Natural killer cell (primary cell): ENCODE data around the gene FZD4. TPM values are rescaled to one million over a fixed set of nuclear protein-coding genes. Genes with fewer than 3 reads are reported as not detected.

Source experiments
- ATAC-seq, 3 donors: fragments of 150-1000 bp in 2 of 3; fragments of 200-7000 bp in 1 of 3; cut with Tn5 transposase; 1 replicate in 1 of 3; 2 replicates in 2 of 3; pipeline ENCODE4 v1.10.0; 2021; ENCODE audit warnings: mild to moderate bottlenecking in 2 of 3, moderate library complexity in 2 of 3
- DNase-seq, 2 donors: peaks; one replicate each; pipeline versions ENCODE4 v3.0.0 to v3.0.0-alpha.2; 2013 to 2021; ENCODE audit warnings: mixed read lengths in 1 of 2
- H3K27ac ChIP-seq: one replicate; pipeline ENCODE4 v1.5.1; 2013; ENCODE audit warnings: mild to moderate bottlenecking, low read length
- H3K27me3 ChIP-seq: one replicate; pipeline ENCODE4 v1.6.1; 2013; ENCODE audit warnings: low read length; ENCODE audit not compliant: control insufficient read depth, insufficient read depth
- H3K36me3 ChIP-seq: one replicate; pipeline ENCODE4 v1.6.1; 2013; ENCODE audit warnings: low read length; ENCODE audit not compliant: control insufficient read depth, insufficient read depth
- H3K4me1 ChIP-seq: one replicate; pipeline ENCODE4 v1.6.1; 2013; ENCODE audit warnings: low read length; ENCODE audit not compliant: control insufficient read depth, insufficient read depth
- H3K4me3 ChIP-seq: one replicate; pipeline ENCODE4 v1.5.1; 2013; ENCODE audit warnings: low read length
- H3K9me3 ChIP-seq: one replicate; pipeline ENCODE4 v1.6.1; 2013; ENCODE audit warnings: low read length; ENCODE audit not compliant: control insufficient read depth, insufficient read depth
- H3K27ac Mint-ChIP-seq, 2 donors: one replicate each; pipeline ENCODE4 v1.8.0; 2022; ENCODE audit warnings: mild to moderate bottlenecking in 2 of 2, mixed read lengths in 2 of 2, moderate library complexity in 1 of 2
- H3K27me3 Mint-ChIP-seq, 2 donors: one replicate each; pipeline ENCODE4 v1.8.0; 2022; ENCODE audit warnings: low read depth in 2 of 2, mixed read lengths in 2 of 2
- H3K36me3 Mint-ChIP-seq: one replicate; pipeline ENCODE4 v1.8.0; 2022; ENCODE audit warnings: mixed read lengths
- H3K4me1 Mint-ChIP-seq, 2 donors: one replicate each; pipeline ENCODE4 v1.8.0; 2022; ENCODE audit warnings: mixed read lengths in 2 of 2
- H3K4me3 Mint-ChIP-seq: one replicate; pipeline ENCODE4 v1.8.0; 2022; ENCODE audit warnings: mild to moderate bottlenecking, moderate library complexity, mixed read lengths
- H3K9me3 Mint-ChIP-seq, 2 donors: one replicate each; pipeline ENCODE4 v1.8.0; 2022; ENCODE audit warnings: mixed read lengths in 2 of 2
- WGBS: methylation state at CpG from one replicate; pipeline ENCODE4 v1.1.7; 2013; ENCODE audit warnings: missing lambda C conversion rate; ENCODE audit not compliant: insufficient coverage; 5-methylcytosine and 5-hydroxymethylcytosine counted together
- intact Hi-C: fragments of 100-400 bp; cut with micrococcal nuclease; formaldehyde crosslinking; loops from one replicate; pipeline ENCODE4 v1.14.2; 2022
- total RNA-seq, 4 donors: library from RNA; stranded (reverse); fragments of 120-200 nt in 1 of 4; gene quantifications; one replicate each; pipeline versions ENCODE4 v1.2.3 to v1.2.4, GENCODE V29; 2013 to 2022
- TF ChIP-seq, protein P1 (sequence below): fragments of 200-600 bp; IDR thresholded peaks from one replicate; pipeline ENCODE4 v1.8.0; 2022; ENCODE audit warnings: antibody characterized with exemption

The FZD4 gene
- total RNA-seq, 3 donors from 2014 or later (not counting 1 experiment from before 2014, with no cell fraction given), result 0.02 to 0.11 (median 0.05) TPM

DNA sequence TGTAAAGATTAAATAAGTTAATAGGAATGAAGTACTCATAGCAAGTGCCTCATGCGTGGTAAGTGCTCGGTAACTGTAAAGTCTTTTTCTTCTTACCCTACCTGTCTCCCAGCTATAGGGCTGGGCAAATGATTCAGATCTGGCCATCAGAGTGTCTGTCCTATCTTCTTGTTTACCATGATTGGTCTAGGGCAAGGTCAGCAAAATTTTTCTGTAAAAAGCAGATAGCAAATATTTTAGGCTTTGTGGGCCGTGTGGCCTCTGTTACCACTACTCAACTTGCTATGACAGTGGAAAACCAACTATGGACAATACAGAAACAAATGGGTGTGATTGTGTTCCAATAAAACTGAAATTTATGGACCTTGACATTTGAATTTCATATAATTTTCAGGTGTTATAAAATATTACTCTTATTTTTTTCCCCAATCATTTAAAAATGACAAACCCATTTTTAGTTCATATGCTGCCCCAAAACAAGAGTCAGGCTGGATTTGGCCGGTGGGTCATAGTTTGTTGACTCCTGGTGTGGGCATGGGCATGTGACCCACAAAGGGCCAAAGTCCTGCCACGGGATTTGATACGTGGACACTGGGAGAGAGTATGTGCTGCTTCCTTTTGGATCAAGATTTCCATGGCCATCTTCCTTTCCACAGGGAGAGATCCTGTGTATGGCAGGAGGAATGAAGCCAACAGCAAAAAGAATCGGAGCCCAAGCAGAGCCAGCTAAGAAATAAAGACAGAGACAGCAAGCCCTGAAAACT lies 26.8 kb upstream of the FZD4 start:
- Histone ChIP-seq H3K9me3 (no peaks in the 10 kb centered on the region), H3K36me3 (no peaks in the 10 kb centered on the region), H3K27ac (no peak overlapping the region), H3K4me3 (no peak overlapping the region), H3K27me3 (no peaks in the 10 kb centered on the region), H3K4me1 (no peaks in the 10 kb centered on the region)
- no peaks in the 10 kb centered on the region for H3K36me3 Mint-ChIP-seq
- ATAC-seq (no peak), DNase-seq (no peak)
- 90% methylated on average over 7 of the region's 7 CpGs for WGBS
- intact Hi-C loops, result no loop called here
- H3K4me3 Mint-ChIP-seq, result no peak overlapping the region
- TF ChIP-seq, protein P1, sequence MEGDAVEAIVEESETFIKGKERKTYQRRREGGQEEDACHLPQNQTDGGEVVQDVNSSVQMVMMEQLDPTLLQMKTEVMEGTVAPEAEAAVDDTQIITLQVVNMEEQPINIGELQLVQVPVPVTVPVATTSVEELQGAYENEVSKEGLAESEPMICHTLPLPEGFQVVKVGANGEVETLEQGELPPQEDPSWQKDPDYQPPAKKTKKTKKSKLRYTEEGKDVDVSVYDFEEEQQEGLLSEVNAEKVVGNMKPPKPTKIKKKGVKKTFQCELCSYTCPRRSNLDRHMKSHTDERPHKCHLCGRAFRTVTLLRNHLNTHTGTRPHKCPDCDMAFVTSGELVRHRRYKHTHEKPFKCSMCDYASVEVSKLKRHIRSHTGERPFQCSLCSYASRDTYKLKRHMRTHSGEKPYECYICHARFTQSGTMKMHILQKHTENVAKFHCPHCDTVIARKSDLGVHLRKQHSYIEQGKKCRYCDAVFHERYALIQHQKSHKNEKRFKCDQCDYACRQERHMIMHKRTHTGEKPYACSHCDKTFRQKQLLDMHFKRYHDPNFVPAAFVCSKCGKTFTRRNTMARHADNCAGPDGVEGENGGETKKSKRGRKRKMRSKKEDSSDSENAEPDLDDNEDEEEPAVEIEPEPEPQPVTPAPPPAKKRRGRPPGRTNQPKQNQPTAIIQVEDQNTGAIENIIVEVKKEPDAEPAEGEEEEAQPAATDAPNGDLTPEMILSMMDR, result no peak
- no peaks in the 10 kb centered on the region for H3K4me1 Mint-ChIP-seq
- no peaks in the 10 kb centered on the region for H3K9me3 Mint-ChIP-seq
- no peak overlapping the region for H3K27ac Mint-ChIP-seq
- H3K27me3 Mint-ChIP-seq, result peaks cover 8 to 13% of the 10 kb centered on the region in 2 donors

GRCh38 chr11:86980086-86980796 lies 25.0 kb upstream of the FZD4 start:
- Mint-ChIP-seq H3K27me3 (peaks cover 8 to 13% of the 10 kb centered on the region in 2 donors), H3K36me3 (no peaks in the 10 kb centered on the region), H3K27ac (no peak overlapping the region), H3K4me1 (no peaks in the 10 kb centered on the region), H3K4me3 (no peak overlapping the region), H3K9me3 (no peaks in the 10 kb centered on the region)
- TF ChIP-seq, protein P1, result no peak
- ATAC-seq (no peak), DNase-seq (no peak)
- Histone ChIP-seq H3K4me3 (no peak overlapping the region), H3K27me3 (no peaks in the 10 kb centered on the region), H3K9me3 (no peaks in the 10 kb centered on the region), H3K36me3 (no peaks in the 10 kb centered on the region), H3K4me1 (no peaks in the 10 kb centered on the region), H3K27ac (no peak overlapping the region)
- intact Hi-C loops, result no loop called here
- WGBS, result 91% methylated on average over 6 of the region's 7 CpGs

DNA sequence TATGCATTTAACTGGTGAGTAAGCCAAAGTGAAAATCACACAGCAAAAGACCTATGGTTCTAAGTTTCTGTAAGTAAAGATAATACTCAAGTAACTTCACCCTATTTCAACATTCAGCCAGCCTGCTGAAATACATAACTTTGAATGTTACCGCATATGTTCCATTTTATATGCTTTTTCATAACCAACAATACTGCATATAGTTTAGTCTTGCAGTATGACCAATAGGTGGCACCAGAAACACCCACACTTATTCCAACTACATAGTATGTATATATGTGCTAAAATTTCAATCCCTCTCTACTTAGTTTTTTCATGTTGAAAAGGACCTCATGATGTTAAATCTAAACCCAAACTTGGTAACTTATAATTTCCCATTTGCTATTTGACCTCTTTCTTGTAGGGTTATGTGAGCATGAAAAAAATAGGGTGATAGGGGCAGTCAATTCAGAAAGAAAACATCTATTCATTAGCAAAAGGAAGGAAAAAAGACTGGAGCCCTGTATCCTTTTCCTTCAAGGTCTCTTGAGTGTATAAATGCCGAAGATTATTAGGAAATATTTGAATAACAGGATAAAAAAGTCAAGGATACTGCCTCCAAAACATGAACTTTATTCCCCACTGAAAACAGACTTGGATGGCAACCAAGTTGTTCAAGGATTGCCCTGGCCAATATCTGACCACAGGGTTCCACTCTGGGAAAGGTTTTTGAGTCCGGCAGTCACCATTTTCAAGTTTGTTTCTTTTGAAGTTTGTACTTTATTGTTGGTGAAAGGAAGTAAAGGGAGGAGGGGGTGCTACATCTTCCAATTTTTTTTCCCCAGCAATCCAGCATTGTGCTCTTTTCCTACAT lies 23.8 kb upstream of the FZD4 start:
- peak in 1 of 2 donors; percentile 64 for DNase-seq
- Mint-ChIP-seq H3K4me1 (no peaks in the 10 kb centered on the region), H3K4me3 (no peak overlapping the region), H3K27me3 (peaks cover 4 to 7% of the 10 kb centered on the region in 2 donors), H3K27ac (no peak overlapping the region), H3K9me3 (no peaks in the 10 kb centered on the region), H3K36me3 (no peaks in the 10 kb centered on the region)
- intact Hi-C loops, result loop anchor here (1.0 kb wide), 1 partner anchor 311 kb away; no protein-coding TSS in a partner anchor
- TF ChIP-seq, protein P1, result peak; percentile 65
- ATAC-seq, result peak; percentile 64 to 82 (median 74)
- Histone ChIP-seq H3K4me3 (no peak overlapping the region), H3K9me3 (no peaks in the 10 kb centered on the region), H3K4me1 (no peaks in the 10 kb centered on the region), H3K27ac (no peak overlapping the region), H3K36me3 (no peaks in the 10 kb centered on the region), H3K27me3 (no peaks in the 10 kb centered on the region)
- WGBS, result 80% methylated on average over 1 of the region's 3 CpGs
